Subcutaneous abdominal adipose tissue (tissue), 5 donors: ENCODE data around the gene PACRG.

Experiments used
- H3K27ac ChIP-seq: one replicate; pipeline ENCODE4 v1.7.0; 2013; ENCODE audit warnings: low read depth, mild to moderate bottlenecking, inconsistent platforms, low read length, moderate library complexity
- H3K27me3 ChIP-seq, 5 donors: one replicate each; pipeline ENCODE4 v1.7.0; 2013; ENCODE audit warnings: low read length in 5 of 5, inconsistent platforms in 1 of 5; ENCODE audit not compliant: control insufficient read depth in 5 of 5, insufficient read depth in 4 of 5
- H3K36me3 ChIP-seq, 5 donors: one replicate each; pipeline ENCODE4 v1.7.0; 2013; ENCODE audit warnings: low read length in 5 of 5; ENCODE audit not compliant: control insufficient read depth in 5 of 5, insufficient read depth in 5 of 5
- H3K4me1 ChIP-seq, 5 donors: one replicate each; pipeline ENCODE4 v1.7.0; 2013; ENCODE audit warnings: low read length in 5 of 5, mild to moderate bottlenecking in 3 of 5, moderate library complexity in 1 of 5; ENCODE audit not compliant: control insufficient read depth in 5 of 5, insufficient read depth in 5 of 5
- H3K4me3 ChIP-seq, 5 donors: one replicate each; pipeline ENCODE4 v1.7.0; 2013; ENCODE audit warnings: low read length in 5 of 5, low read depth in 1 of 5
- H3K9ac ChIP-seq, 5 donors: one replicate each; pipeline ENCODE4 v1.7.0; 2013; ENCODE audit warnings: low read length in 5 of 5, mild to moderate bottlenecking in 4 of 5, moderate library complexity in 3 of 5
- H3K9me3 ChIP-seq, 5 donors: one replicate each; pipeline ENCODE4 v1.7.0; 2013; ENCODE audit warnings: low read length in 5 of 5; ENCODE audit not compliant: control insufficient read depth in 5 of 5
- donor health status: healthy.
- donor health status: healthy.
- donor health status: healthy.
- donor health status: healthy.
- donor health status: healthy.

The PACRG gene

GRCh38 chr6:162852192-162852591, 124.4 kb downstream of the PACRG start:
- Histone ChIP-seq H3K9me3 (no peaks in the 10 kb centered on the region), H3K27me3 (peaks cover 0 to 3% (median 0%) of the 10 kb centered on the region in 5 donors), H3K4me3 (no peak overlapping the region), H3K27ac (no peak overlapping the region), H3K36me3 (no peaks in the 10 kb centered on the region), H3K4me1 (peaks cover 0 to 4% (median 3%) of the 10 kb centered on the region in 5 donors), H3K9ac (no peak overlapping the region)

DNA sequence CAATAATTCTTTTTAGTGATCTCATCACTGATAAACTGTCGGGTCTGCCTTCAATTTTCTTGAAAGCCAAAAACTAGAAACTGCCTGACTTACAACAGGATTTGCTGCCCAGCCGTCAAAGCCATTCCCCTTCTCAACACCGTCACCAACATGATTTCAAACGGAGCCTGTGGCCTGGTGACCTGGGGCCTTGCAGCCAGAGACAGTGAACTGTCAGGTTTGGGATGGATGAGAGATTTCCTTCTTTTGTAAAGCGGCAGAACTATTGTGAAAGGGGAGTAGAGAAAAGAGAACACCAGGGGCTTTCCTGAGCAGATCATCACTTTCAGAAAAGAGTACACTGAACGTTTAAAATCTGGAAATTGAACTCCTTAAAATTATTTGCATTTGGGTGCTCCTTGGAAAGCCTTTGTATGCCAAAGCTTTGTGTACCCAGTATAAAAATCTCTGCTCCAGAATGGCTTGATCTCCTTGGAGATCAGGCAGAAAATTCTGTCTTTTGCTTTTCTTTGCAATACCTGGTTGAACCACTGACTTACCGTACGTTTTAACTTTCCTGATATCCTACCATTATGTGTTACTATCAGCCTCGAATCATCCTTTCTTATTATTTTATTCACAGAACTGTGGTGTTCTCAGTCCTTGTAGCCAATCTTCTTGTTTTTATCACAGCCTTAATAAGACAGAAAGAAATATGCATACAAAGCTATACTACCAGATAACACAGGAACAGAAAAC, 125.2 kb downstream of the PACRG start:
- Histone ChIP-seq H3K9ac (no peak overlapping the region), H3K36me3 (no peaks in the 10 kb centered on the region), H3K27ac (no peak overlapping the region), H3K4me3 (no peak overlapping the region), H3K9me3 (no peaks in the 10 kb centered on the region), H3K27me3 (no peaks in the 10 kb centered on the region), H3K4me1 (peaks cover 0 to 6% (median 5%) of the 10 kb centered on the region in 5 donors)

DNA sequence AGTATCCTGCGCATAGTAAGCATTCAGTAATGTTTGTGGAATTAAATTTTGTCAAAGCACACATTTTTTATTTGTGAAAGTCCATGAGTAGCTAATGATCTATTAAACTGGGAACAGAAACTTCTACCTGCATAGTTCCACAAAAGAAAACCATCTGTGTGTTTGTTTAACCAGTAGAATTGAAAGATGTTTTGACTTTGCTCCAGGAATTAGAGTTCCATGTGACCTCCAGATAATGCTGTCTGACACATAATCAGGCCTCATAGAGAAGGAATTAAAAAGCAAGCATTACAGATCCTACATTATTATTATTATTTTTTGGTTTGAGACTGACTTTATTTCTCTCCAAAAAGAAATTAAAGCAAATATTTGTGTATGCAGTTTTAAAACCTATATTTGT, 126.5 kb downstream of the PACRG start:
- H3K36me3 ChIP-seq: no peaks in the 10 kb centered on the region
- no peak overlapping the region for H3K4me3 ChIP-seq
- H3K27ac ChIP-seq: no peak overlapping the region
- no peak overlapping the region for H3K9ac ChIP-seq
- peaks cover 0 to 6% (median 5%) of the 10 kb centered on the region in 5 donors for H3K4me1 ChIP-seq
- H3K9me3 ChIP-seq: no peaks in the 10 kb centered on the region
- H3K27me3 ChIP-seq: no peaks in the 10 kb centered on the region

GRCh38 chr6:162854734-162855191, 127.0 kb downstream of the PACRG start:
- H3K4me3 ChIP-seq: no peak overlapping the region
- no peak overlapping the region for H3K27ac ChIP-seq
- no peak overlapping the region for H3K9ac ChIP-seq
- H3K4me1 ChIP-seq: peaks cover 0 to 6% (median 5%) of the 10 kb centered on the region in 5 donors
- no peaks in the 10 kb centered on the region for H3K36me3 ChIP-seq
- H3K9me3 ChIP-seq: no peaks in the 10 kb centered on the region
- no peaks in the 10 kb centered on the region for H3K27me3 ChIP-seq

DNA sequence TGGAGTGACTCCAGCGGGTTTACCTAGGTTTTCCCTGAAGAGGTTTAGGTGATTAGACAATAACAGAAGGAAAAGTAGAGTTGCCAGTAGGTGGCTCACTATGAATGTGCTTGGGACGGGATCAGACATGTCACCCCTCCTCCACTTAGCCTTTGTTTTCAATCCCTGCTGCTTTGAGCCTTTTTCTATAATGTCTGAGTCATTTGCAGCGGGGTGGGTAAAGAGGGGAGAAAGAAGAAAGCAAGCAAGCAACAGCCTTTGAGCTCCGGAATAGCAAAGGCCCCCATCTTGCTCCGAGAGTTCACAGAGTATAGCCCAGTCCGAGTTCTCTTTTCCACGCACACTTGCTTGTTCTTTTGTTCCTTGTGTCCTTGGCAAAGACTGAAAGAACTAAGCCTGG, 129.1 kb downstream of the PACRG start:
- Histone ChIP-seq H3K9me3 (no peaks in the 10 kb centered on the region), H3K4me3 (peak overlapping the region; percentile 41 to 52 (median 48)), H3K9ac (peak overlapping the region in 2 of 5 donors; percentile 5 to 24), H3K27ac (no peak overlapping the region), H3K4me1 (peaks cover 0 to 6% (median 5%) of the 10 kb centered on the region in 5 donors), H3K27me3 (no peaks in the 10 kb centered on the region), H3K36me3 (no peaks in the 10 kb centered on the region)

DNA sequence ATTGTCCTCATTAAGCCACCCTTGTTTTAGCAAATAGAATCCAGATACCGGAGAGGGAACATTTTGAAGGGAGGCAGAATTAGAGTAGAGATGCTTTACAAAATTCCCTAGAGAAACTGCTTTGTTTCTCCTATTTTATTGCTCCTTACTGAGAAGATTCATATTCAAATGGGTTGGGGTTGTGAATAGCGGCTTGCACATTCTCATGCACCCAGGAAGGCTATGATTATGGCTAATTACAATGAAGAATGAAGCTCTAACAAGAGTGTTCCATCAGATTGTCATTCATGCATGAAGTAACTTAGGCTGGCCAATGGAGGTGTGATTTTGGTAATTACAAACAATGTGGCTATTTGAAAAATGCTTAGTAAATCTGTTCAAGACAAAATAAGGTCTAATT, 129.6 kb downstream of the PACRG start:
- peaks cover 0 to 6% (median 5%) of the 10 kb centered on the region in 5 donors for H3K4me1 ChIP-seq
- H3K27ac ChIP-seq: no peak overlapping the region
- peak overlapping the region in 2 of 5 donors; percentile 5 to 24 for H3K9ac ChIP-seq
- no peaks in the 10 kb centered on the region for H3K27me3 ChIP-seq
- H3K9me3 ChIP-seq: no peaks in the 10 kb centered on the region
- H3K36me3 ChIP-seq: no peaks in the 10 kb centered on the region
- H3K4me3 ChIP-seq: peak overlapping the region; percentile 41 to 52 (median 48)

GRCh38 chr6:162862462-162862861, 134.7 kb downstream of the PACRG start:
- H3K9ac ChIP-seq: no peak overlapping the region
- H3K36me3 ChIP-seq: no peaks in the 10 kb centered on the region
- H3K4me3 ChIP-seq: no peak overlapping the region
- no peaks in the 10 kb centered on the region for H3K4me1 ChIP-seq
- no peaks in the 10 kb centered on the region for H3K27me3 ChIP-seq
- H3K9me3 ChIP-seq: no peaks in the 10 kb centered on the region
- H3K27ac ChIP-seq: no peak overlapping the region

GRCh38 chr6:162862941-162863340, 135.2 kb downstream of the PACRG start:
- H3K4me3 ChIP-seq: no peak overlapping the region
- H3K27ac ChIP-seq: no peak overlapping the region
- no peaks in the 10 kb centered on the region for H3K4me1 ChIP-seq

DNA sequence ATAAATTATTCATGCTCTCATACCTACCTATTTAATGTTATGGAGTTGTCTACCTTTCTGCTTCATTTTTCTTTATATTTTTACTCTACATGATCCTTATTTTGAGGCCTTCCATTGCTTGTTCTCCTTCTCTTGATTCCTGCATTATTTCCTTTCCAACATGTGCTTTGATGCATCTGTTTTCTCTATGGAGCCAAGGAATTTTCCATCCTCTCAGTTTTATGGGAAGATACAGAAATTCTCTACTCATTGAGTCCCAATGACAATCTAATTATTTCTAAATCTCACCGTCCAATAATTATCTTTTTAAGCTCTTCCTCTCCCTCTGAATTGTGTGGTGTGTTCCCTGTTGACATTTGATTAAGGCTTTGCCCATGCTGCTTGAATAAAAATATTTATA, 136.0 kb downstream of the PACRG start:
- Histone ChIP-seq H3K9ac (no peak overlapping the region), H3K4me1 (no peaks in the 10 kb centered on the region), H3K27ac (no peak overlapping the region), H3K36me3 (no peaks in the 10 kb centered on the region), H3K4me3 (no peak overlapping the region), H3K9me3 (no peaks in the 10 kb centered on the region), H3K27me3 (no peaks in the 10 kb centered on the region)

More at GRCh38 chr6:162862941-162863340, 135.2 kb downstream of the PACRG start:
- Histone ChIP-seq H3K36me3 (no peaks in the 10 kb centered on the region), H3K9me3 (no peaks in the 10 kb centered on the region), H3K9ac (no peak overlapping the region), H3K27me3 (no peaks in the 10 kb centered on the region)

GRCh38 chr6:162864911-162865310, 137.1 kb downstream of the PACRG start:
- no peaks in the 10 kb centered on the region for H3K4me1 ChIP-seq
- H3K36me3 ChIP-seq: no peaks in the 10 kb centered on the region
- H3K27ac ChIP-seq: no peak overlapping the region
- H3K9ac ChIP-seq: no peak overlapping the region
- no peak overlapping the region for H3K4me3 ChIP-seq
- no peaks in the 10 kb centered on the region for H3K27me3 ChIP-seq
- no peaks in the 10 kb centered on the region for H3K9me3 ChIP-seq
